ENCODE measurements around the gene TRUB2.

DNA sequence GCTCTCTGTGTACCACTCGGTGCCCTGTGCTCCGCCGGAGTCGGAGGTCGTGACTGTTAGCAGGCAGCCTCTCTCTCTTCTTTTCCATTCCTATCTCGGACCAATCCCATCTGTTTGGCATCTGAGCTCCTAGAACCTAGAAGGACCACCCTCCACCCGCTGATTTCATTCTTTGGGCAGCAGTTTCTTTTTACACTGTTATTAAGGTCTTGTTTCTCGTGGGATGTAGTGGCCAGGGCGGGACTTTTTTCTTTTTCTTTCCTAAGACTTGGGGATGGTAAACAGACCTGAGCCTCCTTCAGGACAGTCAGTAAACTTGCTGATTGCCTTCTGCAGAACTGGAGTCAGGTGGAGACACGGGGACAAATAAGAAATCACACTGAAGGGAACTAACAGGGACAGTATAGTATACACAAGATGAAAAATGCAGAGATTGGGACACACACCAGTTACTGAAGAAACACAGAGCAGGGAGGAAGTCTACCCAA is 49.4 kb upstream of the TRUB2 start:
- no peak for TF ChIP-seq YY1 (IDR thresholded peaks at IDR 0.05; ENCODE audit: insufficient read depth, insufficient read length)
- TF ChIP-seq SUZ12 (IDR thresholded peaks at IDR 0.05; ENCODE audit: extremely low read depth, insufficient read depth, insufficient read length): no peak
- no peak for TF ChIP-seq ZNF274 (IDR thresholded peaks at IDR 0.05; ENCODE audit: low read depth, low read length)
